Measurements from ENCODE around the gene THSD1. TPM values are rescaled to one million over a fixed set of nuclear protein-coding genes. Genes with fewer than 3 reads are reported as not detected.
A peak's percentile ranks its signal among the peaks of the same experiment; 100 is the strongest.

THSD1 gene
- total RNA-seq, 1 donor from 2014 or later: 14.4 TPM

DNA sequence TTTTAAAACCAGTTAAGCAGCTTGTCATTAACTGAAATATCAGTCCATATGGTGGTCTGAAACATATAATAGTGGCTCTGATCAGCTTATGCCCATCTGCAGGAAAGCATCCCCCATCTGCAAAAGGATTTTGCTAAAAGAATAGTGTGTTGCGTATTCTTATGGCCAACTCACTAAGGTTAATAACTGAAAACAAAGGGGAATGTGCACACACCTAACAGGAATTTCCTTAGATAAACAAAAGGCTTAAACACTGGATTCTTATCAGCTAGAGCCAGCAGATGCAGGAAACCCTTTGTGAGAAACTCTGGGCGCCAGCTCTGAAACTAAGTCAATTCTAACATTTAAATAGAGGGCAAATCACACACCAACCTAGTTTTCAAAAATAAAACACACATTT, 22.3 kb upstream of the THSD1 start:
- H3K27me3 Mint-ChIP-seq (ENCODE audit: low read depth, unreplicated experiment): no peaks in the 10 kb centered on the region
- Histone ChIP-seq H3K4me3 (ENCODE audit: insufficient read depth, low read depth, low read length) (no peak overlapping the region), H3K36me3 (ENCODE audit: insufficient read depth, low read length) (peaks cover 35% of the 10 kb centered on the region), H3K4me2 (ENCODE audit: low read length) (peak overlapping the region; percentile 72), H2AFZ (ENCODE audit: low read depth, low read length) (no peak overlapping the region), H3K27ac (ENCODE audit: low read depth, low read length) (peak overlapping the region; percentile 11), H3K27me3 (ENCODE audit: insufficient read depth, low read length) (no peaks in the 10 kb centered on the region), H3K4me1 (ENCODE audit: insufficient read depth, low read length) (peaks cover 26% of the 10 kb centered on the region), H4K20me1 (ENCODE audit: insufficient read depth, low read length) (no peaks in the 10 kb centered on the region), H3K79me2 (ENCODE audit: insufficient read depth, low read length) (peaks cover 12% of the 10 kb centered on the region), H3K9me3 (ENCODE audit: insufficient read depth, low read depth, low read length) (no peaks in the 10 kb centered on the region), H3K9ac (ENCODE audit: low read length) (no peak overlapping the region)
- peak; percentile 59 for FAIRE-seq
- no peaks in the 10 kb centered on the region for H3K9me3 Mint-ChIP-seq (ENCODE audit: unreplicated experiment)
- no peak overlapping the region for H3K27ac Mint-ChIP-seq (ENCODE audit: unreplicated experiment)
- H3K4me3 Mint-ChIP-seq (ENCODE audit: unreplicated experiment): no peak overlapping the region
- H3K36me3 Mint-ChIP-seq (ENCODE audit: low read depth, unreplicated experiment): peaks cover 13% of the 10 kb centered on the region
- H3K4me1 Mint-ChIP-seq (ENCODE audit: low read depth, unreplicated experiment): peaks cover 10% of the 10 kb centered on the region
- DNase-seq (ENCODE audit: low read depth): peak; percentile 80
- TF ChIP-seq CTCF (IDR thresholded peaks at IDR 0.05; ENCODE audit: insufficient read depth, low read depth, low read length) (no peak), EZH2 (IDR thresholded peaks at IDR 0.05; ENCODE audit: insufficient read depth, low read length) (no peak)

GRCh38 chr13:52421216-52421615, 15.2 kb upstream of the THSD1 start:
- FAIRE-seq (no peak), DNase-seq (ENCODE audit: low read depth) (no peak)
- Mint-ChIP-seq H3K36me3 (ENCODE audit: low read depth, unreplicated experiment) (peaks cover 11% of the 10 kb centered on the region), H3K4me3 (ENCODE audit: unreplicated experiment) (no peak overlapping the region), H3K27ac (ENCODE audit: unreplicated experiment) (peak overlapping the region; percentile 62), H3K9me3 (ENCODE audit: unreplicated experiment) (no peaks in the 10 kb centered on the region), H3K4me1 (ENCODE audit: low read depth, unreplicated experiment) (peaks cover 13% of the 10 kb centered on the region), H3K27me3 (ENCODE audit: low read depth, unreplicated experiment) (no peaks in the 10 kb centered on the region)
- TF ChIP-seq CTCF (IDR thresholded peaks at IDR 0.05; ENCODE audit: insufficient read depth, low read depth, low read length) (no peak), EZH2 (IDR thresholded peaks at IDR 0.05; ENCODE audit: insufficient read depth, low read length) (no peak)
- Histone ChIP-seq H2AFZ (ENCODE audit: low read depth, low read length) (no peak overlapping the region), H4K20me1 (ENCODE audit: insufficient read depth, low read length) (no peaks in the 10 kb centered on the region), H3K79me2 (ENCODE audit: insufficient read depth, low read length) (no peaks in the 10 kb centered on the region), H3K27ac (ENCODE audit: low read depth, low read length) (no peak overlapping the region), H3K36me3 (ENCODE audit: insufficient read depth, low read length) (peaks cover 45% of the 10 kb centered on the region), H3K9ac (ENCODE audit: low read length) (no peak overlapping the region), H3K27me3 (ENCODE audit: insufficient read depth, low read length) (no peaks in the 10 kb centered on the region), H3K4me2 (ENCODE audit: low read length) (no peak overlapping the region), H3K9me3 (ENCODE audit: insufficient read depth, low read depth, low read length) (no peaks in the 10 kb centered on the region), H3K4me1 (ENCODE audit: insufficient read depth, low read length) (no peaks in the 10 kb centered on the region), H3K4me3 (ENCODE audit: insufficient read depth, low read depth, low read length) (no peak overlapping the region)

DNA sequence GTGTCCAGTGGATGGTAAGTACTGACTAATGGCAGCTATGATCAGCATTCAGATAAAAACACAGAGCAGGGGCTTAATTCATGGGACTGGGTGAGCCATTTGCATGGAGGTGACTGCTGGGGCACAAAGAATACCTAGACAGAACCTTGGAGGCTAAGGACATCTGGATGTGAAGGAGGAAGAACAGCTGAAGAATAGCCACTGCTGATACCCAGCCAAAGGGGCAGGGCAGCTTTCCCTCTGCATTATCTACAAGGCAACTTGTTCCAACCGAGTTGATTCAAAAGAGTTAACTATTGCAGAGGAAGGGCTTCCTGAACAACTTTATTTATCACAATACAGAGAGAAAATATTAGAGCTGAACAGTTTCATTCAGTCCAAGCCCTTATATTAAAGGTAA, 13.1 kb upstream of the THSD1 start:
- Histone ChIP-seq H3K9me3 (ENCODE audit: insufficient read depth, low read depth, low read length) (no peaks in the 10 kb centered on the region), H3K9ac (ENCODE audit: low read length) (no peak overlapping the region), H3K4me2 (ENCODE audit: low read length) (no peak overlapping the region), H3K79me2 (ENCODE audit: insufficient read depth, low read length) (no peaks in the 10 kb centered on the region), H3K4me3 (ENCODE audit: insufficient read depth, low read depth, low read length) (no peak overlapping the region), H2AFZ (ENCODE audit: low read depth, low read length) (no peak overlapping the region), H3K27ac (ENCODE audit: low read depth, low read length) (no peak overlapping the region), H4K20me1 (ENCODE audit: insufficient read depth, low read length) (no peaks in the 10 kb centered on the region), H3K36me3 (ENCODE audit: insufficient read depth, low read length) (peaks cover 38% of the 10 kb centered on the region), H3K4me1 (ENCODE audit: insufficient read depth, low read length) (peaks cover 10% of the 10 kb centered on the region), H3K27me3 (ENCODE audit: insufficient read depth, low read length) (no peaks in the 10 kb centered on the region)
- FAIRE-seq (no peak), DNase-seq (ENCODE audit: low read depth) (no peak)
- Mint-ChIP-seq H3K4me1 (ENCODE audit: low read depth, unreplicated experiment) (peaks cover 31% of the 10 kb centered on the region), H3K9me3 (ENCODE audit: unreplicated experiment) (no peaks in the 10 kb centered on the region), H3K4me3 (ENCODE audit: unreplicated experiment) (no peak overlapping the region), H3K27ac (ENCODE audit: unreplicated experiment) (peak overlapping the region; percentile 16), H3K27me3 (ENCODE audit: low read depth, unreplicated experiment) (no peaks in the 10 kb centered on the region), H3K36me3 (ENCODE audit: low read depth, unreplicated experiment) (peaks cover 9% of the 10 kb centered on the region)
- TF ChIP-seq EZH2 (IDR thresholded peaks at IDR 0.05; ENCODE audit: insufficient read depth, low read length) (no peak), CTCF (IDR thresholded peaks at IDR 0.05; ENCODE audit: insufficient read depth, low read depth, low read length) (no peak)

Measured in astrocyte (in vitro differentiated cells and primary cell).